HG03064 (cell line): ENCODE measurements around the gene CEP120.
"Not testable (repeated sequence)": the region's sequence is repeated elsewhere in the genome, so short reads cannot be mapped to it uniquely, and the experiment has no call there.

ENCODE experiments used
- ATAC-seq: cut with Tn5 transposase; IDR thresholded peaks from one replicate; pipeline ENCODE4 v1.9.1; 2021; ENCODE audit warnings: low read depth; ENCODE audit not compliant: unreplicated experiment

CEP120 gene

GRCh38 chr5:123391009-123391408, 32.2 kb downstream of the CEP120 start:
- ATAC-seq, result no peak

GRCh38 chr5:123389794-123390193, 33.4 kb downstream of the CEP120 start:
- ATAC-seq, result no peak

- no peak for ATAC-seq
Measured at GRCh38 chr5:123387313-123387712, 35.9 kb downstream of the CEP120 start.

GRCh38 chr5:123382252-123382651, 41.0 kb downstream of the CEP120 start:
- no peak for ATAC-seq

- no peak for ATAC-seq
Measured at GRCh38 chr5:123371575-123372179, 51.5 kb downstream of the CEP120 start.

- ATAC-seq, result no peak
Measured at GRCh38 chr5:123369371-123369968, 53.7 kb downstream of the CEP120 start.

- no peak for ATAC-seq
Measured at GRCh38 chr5:123367739-123368138, 55.5 kb downstream of the CEP120 start.

- no peak for ATAC-seq
Measured at GRCh38 chr5:123365156-123365555, 58.0 kb downstream of the CEP120 start.

GRCh38 chr5:123364441-123365155, 58.6 kb downstream of the CEP120 start:
- ATAC-seq, result no peak

- ATAC-seq, result no peak
Measured at GRCh38 chr5:123360910-123361309, 62.3 kb downstream of the CEP120 start.

GRCh38 chr5:123360201-123360571, 63.0 kb downstream of the CEP120 start:
- no peak for ATAC-seq

- no peak for ATAC-seq
Measured at GRCh38 chr5:123359454-123360200, 63.6 kb downstream of the CEP120 start.

- no peak for ATAC-seq
Measured at GRCh38 chr5:123358751-123359150, 64.5 kb downstream of the CEP120 start.

GRCh38 chr5:123358304-123358703, 64.9 kb downstream of the CEP120 start:
- ATAC-seq, result no peak

- ATAC-seq, result no peak
Measured at GRCh38 chr5:123351820-123352219, 71.4 kb downstream of the CEP120 start.

GRCh38 chr5:123351240-123351639, 72.0 kb downstream of the CEP120 start:
- no peak for ATAC-seq

- no peak for ATAC-seq
Measured at GRCh38 chr5:123350742-123351141, 72.5 kb downstream of the CEP120 start.

- ATAC-seq, result no peak
Measured at GRCh38 chr5:123344816-123345426, 78.3 kb downstream of the CEP120 start.

GRCh38 chr5:123340928-123341327, 82.3 kb downstream of the CEP120 start:
- ATAC-seq, result no peak

- ATAC-seq, result not testable (repeated sequence)
Measured at GRCh38 chr5:123308377-123308776, 114.8 kb downstream of the CEP120 start.

GRCh38 chr5:123305751-123306150, 117.5 kb downstream of the CEP120 start:
- ATAC-seq, result no peak
